Left ventricle myocardium superior (tissue), 1 donor: Measurements from ENCODE around the gene CELSR1. TPM values are rescaled to one million over a fixed set of nuclear protein-coding genes. Genes with fewer than 3 reads are reported as not detected.
"Not testable (repeated sequence)": the region's sequence is repeated elsewhere in the genome, so short reads cannot be mapped to it uniquely, and the experiment has no call there.

Experiments used
- ATAC-seq: fragments of 200-7000 bp; cut with Tn5 transposase; one replicate; pipeline ENCODE4 v1.9.1; 2020; ENCODE audit warnings: mild to moderate bottlenecking, moderate library complexity
- DNase-seq: peaks from one replicate; pipeline ENCODE4 v3.0.0-alpha.2; 2020
- intact Hi-C: fragments of 100-400 bp; cut with micrococcal nuclease; formaldehyde crosslinking; loops from one replicate; pipeline ENCODE4 v1.11.0; 2022
- total RNA-seq: library from RNA; stranded (reverse); fragmentation: NEBNext Ultra II Directional; extraction: Animal tissue kit (Norgen Biotek cat#: 25700); gene quantifications from one replicate; pipeline ENCODE4 v1.2.1, GENCODE V29; 2021
- donor health status: DM: no; HTN: yes; CAD: no; lungs with severe emphysema.

Gene CELSR1
- total RNA-seq, 1 donor from 2014 or later = 9.7 TPM

- ATAC-seq (no peak), DNase-seq (no peak)
- intact Hi-C loops = no loop called here
These were observed 35.7 kb downstream of the CELSR1 start for GRCh38 chr22:46501701-46502100.

DNA sequence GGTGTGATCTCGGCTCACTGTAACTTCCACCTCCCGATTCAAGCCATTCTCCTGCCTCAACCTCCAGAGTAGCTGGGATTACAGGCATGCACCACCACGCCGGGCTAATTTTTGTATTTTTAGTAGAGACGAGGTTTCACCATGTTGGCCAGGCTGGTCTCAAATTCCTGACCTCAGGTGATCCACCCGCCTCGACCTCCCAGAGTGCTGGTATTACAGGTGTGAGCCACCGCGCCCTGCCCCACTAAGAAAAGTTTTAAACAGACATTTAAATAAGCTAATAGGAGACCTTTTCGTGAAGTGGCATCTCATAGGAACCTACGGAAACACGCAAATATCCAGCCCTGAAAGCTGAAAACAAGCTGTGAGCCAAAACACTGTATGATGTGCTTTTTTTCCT is 36.2 kb downstream of the CELSR1 start:
- intact Hi-C loops, ATAC-seq, DNase-seq: not testable (repeated sequence)

DNA sequence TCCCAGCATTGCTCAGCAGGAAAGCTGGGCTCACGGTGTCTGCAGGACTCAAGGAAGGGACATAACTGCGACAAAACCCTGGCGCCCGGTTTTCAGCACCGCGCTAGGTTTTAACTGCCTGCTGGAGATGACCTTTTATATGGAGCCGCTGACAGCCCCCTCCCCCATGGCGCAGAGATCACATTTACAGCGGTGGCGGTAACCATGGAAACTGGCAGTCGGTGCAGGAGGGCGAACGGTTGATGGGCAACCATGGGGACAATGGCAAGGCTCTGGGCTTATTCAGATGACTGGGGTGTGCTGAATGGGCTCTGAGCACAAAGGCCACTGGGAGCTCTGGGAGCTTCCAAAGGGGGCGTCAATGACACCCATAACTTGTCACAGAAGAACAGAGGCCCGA is 37.2 kb downstream of the CELSR1 start:
- DNase-seq (no peak), ATAC-seq (no peak)
- intact Hi-C loops = no loop called here

- ATAC-seq (no peak), DNase-seq (no peak)
- intact Hi-C loops = no loop called here
These were observed 37.6 kb downstream of the CELSR1 start for GRCh38 chr22:46499805-46500189.

GRCh38 chr22:46491946-46492345 is 45.5 kb downstream of the CELSR1 start:
- ATAC-seq (no peak), DNase-seq (no peak)
- intact Hi-C loops = no loop called here

DNA sequence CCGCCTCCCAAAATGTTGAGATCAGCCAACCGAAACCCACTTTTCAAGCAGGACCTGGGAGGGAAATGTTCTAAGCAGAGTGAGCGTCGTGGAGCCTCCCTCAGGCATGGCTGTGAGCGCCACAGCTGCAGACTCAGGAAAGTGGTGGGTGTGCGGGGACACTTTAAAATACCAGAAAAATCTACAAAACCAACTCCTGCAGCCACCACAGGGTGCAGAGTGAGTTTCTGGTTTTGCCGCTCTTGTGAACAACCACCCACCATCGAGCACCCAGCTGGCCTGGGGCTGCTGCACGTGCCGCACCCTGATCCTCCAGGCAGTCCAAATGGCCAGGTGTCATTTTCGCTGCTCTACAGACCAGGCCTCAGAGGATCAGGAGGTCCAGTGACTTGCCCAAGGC is 46.9 kb downstream of the CELSR1 start:
- intact Hi-C loops = no loop called here
- no peak for DNase-seq
- ATAC-seq = no peak

DNA sequence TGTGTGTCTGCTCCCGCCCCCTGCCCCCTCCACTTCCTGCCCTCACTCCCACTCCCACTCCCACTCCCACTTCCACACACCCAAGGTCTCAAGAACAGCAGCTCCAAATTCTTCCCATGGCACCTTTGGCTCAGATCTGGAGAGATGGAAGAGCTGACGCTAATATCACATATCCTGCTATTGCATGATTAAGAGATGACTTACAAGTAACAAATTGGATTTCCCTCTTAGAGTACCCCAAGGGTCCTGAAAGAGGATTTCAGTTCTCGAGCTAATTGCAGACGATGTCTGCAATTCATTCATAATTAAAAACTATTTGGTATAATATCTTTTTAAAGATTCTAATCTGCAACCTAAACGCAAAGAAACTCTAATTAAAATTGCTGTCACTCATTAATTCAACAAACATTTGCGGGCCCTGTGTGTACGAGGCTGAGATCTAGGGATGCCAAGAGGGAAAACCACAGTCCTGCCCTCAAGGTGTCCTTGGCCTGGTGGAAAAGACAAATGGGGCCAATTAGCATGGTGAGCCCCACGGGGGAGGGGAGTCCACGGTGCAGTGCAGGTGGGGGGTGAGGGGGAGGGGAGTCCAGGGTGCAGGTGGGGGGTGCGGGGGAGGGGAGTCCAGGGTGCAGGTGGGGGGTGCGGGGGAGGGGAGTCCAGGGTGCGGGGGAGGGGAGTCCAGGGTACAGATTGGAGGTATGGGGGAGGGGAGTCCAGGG is 50.3 kb downstream of the CELSR1 start:
- DNase-seq (no peak), ATAC-seq (no peak)
- intact Hi-C loops = no loop called here

DNA sequence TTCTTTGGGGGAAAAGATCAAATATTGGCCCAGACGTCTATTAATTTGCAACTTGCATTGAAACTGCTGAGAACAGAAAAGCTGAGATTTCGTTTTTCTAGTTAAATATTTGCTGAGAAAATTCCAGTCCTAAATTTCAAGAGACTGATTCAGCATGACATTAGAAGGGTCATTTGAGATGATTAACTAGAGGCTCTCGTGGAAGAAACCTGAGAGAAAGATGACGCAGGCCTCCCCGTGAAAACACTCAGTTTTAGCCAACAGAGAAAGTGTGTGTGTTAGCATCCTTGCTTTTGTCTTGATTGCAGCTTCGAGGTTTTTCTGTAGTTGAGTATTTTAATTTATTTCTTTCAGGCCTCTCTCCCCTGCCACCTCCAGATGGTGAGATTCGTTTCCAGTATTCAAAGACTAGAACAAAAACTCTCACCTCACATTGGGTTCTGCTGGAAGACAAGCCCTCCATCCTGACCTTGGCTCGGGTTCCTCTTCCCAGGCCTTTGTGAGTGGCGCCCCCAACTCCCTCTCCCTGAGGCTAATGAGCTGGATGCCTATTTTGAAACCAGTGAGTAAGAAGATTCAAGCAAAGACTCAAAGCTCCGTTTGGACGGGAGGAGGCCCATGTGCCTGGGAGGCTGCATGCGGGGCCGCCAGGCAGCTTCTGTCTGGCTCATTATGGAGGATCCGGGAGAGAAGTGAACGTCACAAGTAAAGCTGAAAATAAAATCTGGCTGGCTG is 52.4 kb downstream of the CELSR1 start:
- DNase-seq (no peak), ATAC-seq (no peak)
- intact Hi-C loops = no loop called here

- DNase-seq (no peak), ATAC-seq (peak; percentile 20)
- intact Hi-C loops = no loop called here
These were observed 53.1 kb downstream of the CELSR1 start for GRCh38 chr22:46484156-46484860.

- ATAC-seq (no peak), DNase-seq (no peak)
These were observed 54.1 kb downstream of the CELSR1 start for GRCh38 chr22:46483353-46483752.

DNA sequence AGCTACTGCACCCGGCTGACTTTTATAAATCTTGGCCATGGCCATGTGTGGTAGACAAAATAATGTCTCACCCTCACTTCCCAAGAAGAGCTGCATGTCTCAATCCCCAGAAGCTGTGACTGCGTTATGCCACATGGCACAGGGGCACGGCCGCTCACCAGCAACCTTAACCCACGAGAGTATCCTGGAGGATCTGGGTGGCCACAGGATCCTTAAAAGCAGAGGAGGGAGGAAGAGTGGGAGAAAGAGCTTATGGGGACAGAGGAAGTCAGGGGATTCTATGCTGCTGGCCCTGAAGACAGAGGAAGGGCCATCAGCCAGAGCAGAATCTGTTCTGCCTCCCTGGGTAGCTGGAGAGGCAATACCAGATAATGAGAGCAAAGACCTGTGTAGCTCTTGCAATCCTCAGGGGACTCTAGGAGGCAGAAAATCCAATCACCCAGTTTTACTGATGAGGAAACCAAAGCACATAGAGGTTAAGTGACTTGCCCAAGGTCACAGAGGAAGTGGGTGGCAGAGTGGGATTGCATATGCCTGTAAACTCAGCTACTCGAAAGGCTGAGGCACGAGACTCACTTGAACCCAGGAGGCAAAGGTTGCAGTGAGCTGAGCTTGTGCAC is 55.3 kb downstream of the CELSR1 start:
- intact Hi-C loops = no loop called here
- ATAC-seq = no peak

More at GRCh38 chr22:46483353-46483752, 54.1 kb downstream of the CELSR1 start:
- intact Hi-C loops = no loop called here

GRCh38 chr22:46481386-46481785 is 56.0 kb downstream of the CELSR1 start:
- DNase-seq (no peak), ATAC-seq (no peak)
- intact Hi-C loops = no loop called here

More for the DNA sequence above, 55.3 kb downstream of the CELSR1 start:
- DNase-seq = no peak

- intact Hi-C loops = no loop called here
- no peak for ATAC-seq
- DNase-seq = no peak
These were observed 57.0 kb downstream of the CELSR1 start for GRCh38 chr22:46480396-46480795.

DNA sequence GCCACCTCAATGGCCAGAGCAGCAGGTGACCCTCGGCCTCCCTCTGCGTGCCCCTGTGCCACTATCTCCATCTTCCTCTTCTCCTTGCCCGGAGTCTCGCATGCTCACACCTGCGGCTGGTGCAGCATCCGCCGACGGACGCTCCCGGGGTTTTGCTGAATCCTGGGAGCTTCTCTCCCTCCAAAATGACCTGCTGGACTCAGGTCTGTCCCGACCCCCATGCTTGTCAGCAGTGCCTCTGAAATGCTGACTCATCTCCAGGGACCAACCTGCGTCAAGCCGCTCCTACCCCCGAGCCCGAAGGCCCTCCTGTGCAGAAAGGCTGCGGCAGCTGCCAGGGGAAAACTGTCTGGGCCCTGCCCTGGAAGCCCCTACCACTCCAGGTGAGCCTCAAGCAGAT is 58.4 kb downstream of the CELSR1 start:
- DNase-seq (no peak), ATAC-seq (no peak)
- intact Hi-C loops = no loop called here

GRCh38 chr22:46478083-46478551 is 59.3 kb downstream of the CELSR1 start:
- ATAC-seq (no peak), DNase-seq (no peak)
- intact Hi-C loops = no loop called here

DNA sequence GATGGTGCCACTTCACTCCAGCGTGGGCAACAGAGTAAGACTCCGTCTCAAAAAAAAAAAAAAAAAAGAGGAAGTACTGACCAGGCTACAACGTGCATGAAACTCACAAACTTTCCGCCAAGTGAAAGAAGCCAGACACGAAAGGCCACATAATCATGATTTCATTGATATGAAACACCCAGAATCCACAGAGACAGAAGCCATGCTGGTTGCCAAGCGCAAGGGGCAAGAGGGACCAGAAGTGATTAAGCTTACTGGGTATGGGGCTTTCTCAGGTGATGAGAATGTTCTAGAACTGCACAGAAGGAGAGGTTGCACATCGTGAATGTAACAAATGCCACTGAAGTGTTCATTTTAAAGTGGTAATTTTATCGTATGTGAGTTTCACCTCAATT is 60.9 kb downstream of the CELSR1 start:
- intact Hi-C loops = no loop called here
- ATAC-seq = no peak
- DNase-seq = no peak

- intact Hi-C loops = no loop called here
- DNase-seq = no peak
- ATAC-seq = no peak
These were observed 63.4 kb downstream of the CELSR1 start for GRCh38 chr22:46473896-46474557.

DNA sequence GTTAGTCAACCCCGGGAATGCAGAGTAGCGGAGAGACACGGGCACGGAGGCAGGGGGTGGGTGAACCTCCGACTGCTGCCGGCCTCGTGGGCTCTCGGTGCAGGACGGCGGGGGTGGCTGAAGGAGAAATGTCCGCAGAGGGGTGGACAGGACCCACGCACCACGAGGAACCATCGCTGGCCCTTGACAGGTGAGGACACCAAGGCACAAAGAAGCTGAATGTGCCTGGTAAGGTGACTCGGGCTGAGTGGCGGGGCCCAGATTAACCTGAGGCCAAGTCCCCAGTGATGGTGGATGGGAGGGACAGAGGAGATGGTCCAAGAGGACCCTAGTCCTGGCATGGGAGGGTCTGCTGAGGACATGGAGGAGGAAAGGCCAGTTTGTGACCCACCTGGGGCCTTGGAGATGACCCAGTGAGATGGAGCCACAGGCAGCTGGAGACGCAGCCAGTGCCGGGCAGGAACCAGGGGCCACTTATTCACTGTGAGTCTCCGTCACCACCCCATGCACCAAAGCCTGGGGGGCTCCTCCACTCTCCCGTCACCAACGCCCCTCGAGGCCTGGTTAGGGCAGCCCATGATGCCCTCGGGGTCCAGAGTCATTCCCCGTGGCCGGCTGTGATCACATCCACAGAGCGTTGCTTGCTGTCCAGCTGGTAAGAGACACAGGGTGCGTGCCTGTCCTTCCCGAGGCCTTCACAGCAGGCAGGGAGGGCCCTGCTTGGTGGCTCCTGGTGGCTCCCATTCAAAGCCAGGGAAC is 64.2 kb downstream of the CELSR1 start:
- intact Hi-C loops = no loop called here
- no peak for ATAC-seq

GRCh38 chr22:46472722-46473016 is 64.8 kb downstream of the CELSR1 start:
- ATAC-seq (no peak), DNase-seq (no peak)
- intact Hi-C loops = no loop called here

More for the DNA sequence above, 64.2 kb downstream of the CELSR1 start:
- DNase-seq = no peak
